GM21529 (cell line): ENCODE measurements around the gene TUBB1.

Source experiments
- ATAC-seq: cut with Tn5 transposase; IDR thresholded peaks from one replicate; pipeline ENCODE4 v1.9.1; 2021; ENCODE audit not compliant: unreplicated experiment

Gene TUBB1

DNA sequence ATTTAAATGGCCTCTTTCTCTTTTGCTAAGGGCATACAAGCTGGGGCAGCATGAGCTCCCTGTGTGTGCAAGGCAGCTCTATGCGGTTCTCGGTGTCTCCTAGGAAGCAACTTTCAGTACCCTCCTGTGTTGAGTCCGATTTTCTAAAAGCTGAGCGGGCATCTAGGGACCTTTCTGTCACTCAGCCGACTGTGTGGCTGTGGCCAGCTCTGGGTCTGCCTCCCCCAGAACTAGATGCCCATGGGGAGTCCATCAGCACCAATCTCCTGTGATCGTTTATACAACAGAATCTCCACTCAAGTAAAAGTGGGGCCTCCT is 30.7 kb upstream of the TUBB1 start:
- no peak for ATAC-seq

GRCh38 chr20:58989196-58989595 is 30.0 kb upstream of the TUBB1 start:
- no peak for ATAC-seq

GRCh38 chr20:58990651-58991445 is 28.4 kb upstream of the TUBB1 start:
- ATAC-seq: no peak

DNA sequence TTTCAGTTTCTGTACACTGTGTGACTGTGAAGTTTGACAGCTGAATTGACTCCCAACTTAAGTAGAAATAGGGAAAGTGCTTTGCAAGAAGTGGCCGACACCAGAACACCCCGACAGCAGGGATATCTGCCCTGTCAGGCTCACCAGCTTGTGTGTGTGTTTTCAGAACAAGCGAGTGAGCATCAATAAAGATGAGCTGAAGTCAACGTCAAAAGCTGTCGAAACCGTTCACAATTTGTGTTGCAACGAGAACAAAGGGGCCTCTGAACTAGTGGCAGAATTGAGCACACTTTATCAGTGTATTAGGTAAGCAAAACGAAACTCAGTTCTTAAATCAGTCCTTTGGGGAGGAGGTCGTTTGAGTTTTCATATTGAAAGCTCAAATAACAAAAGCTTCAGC is 27.5 kb upstream of the TUBB1 start:
- no peak for ATAC-seq

DNA sequence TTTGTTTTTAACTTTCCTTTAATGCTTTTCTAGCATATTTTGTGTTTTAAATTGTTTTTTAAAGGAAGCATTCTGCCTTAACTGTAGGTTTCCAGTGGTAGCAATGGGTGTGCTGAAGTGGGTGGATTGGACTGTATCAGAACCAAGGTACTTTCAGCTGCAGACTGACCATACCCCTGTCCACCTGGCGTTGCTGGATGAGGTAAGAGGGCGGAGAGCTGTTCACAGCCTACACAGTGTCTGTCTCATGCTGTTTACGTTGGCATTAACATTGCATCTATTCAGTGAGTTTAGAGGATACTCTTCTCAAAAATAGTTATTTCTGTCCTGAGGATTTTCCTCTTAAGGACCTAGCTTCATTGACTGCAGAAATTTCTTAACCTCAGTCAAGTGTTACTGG is 26.3 kb upstream of the TUBB1 start:
- no peak for ATAC-seq

DNA sequence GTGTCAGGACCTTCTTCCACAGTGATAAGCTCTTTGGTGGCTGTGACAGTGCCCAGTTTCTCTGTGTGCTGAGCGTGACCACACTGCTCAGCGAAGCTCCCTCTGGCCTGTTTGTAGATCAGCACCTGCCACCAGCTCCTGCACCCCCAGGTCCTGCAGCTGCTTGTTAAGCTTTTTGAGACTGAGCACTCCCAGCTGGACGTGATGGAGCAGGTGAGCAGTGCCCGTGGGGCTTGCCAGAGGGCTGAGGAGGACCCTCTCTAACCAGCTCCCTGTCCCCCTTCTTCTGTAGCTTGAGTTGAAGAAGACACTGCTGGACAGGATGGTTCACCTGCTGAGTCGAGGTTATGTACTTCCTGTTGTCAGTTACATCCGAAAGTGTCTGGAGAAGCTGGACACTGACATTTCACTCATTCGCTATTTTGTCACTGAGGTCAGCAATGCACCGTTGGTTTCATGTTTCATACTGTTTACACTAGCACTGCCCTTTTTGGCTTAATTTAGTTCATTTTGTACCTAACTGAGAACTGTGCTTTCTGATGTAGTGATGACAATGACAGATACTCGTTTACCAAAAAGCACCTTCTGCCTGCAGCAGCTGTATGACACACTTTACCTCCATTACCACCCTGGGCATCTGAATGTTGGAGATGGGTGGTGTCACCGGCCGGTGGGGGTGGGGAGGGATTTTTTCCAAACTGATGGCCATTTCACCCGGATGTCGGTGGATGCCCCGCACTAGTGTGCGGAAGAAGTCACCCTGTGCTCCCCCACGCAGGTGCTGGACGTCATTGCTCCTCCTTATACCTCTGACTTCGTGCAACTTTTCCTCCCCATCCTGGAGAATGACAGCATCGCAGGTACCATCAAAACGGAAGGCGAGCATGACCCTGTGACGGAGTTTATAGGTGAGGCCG is 25.6 kb upstream of the TUBB1 start:
- ATAC-seq: no peak

DNA sequence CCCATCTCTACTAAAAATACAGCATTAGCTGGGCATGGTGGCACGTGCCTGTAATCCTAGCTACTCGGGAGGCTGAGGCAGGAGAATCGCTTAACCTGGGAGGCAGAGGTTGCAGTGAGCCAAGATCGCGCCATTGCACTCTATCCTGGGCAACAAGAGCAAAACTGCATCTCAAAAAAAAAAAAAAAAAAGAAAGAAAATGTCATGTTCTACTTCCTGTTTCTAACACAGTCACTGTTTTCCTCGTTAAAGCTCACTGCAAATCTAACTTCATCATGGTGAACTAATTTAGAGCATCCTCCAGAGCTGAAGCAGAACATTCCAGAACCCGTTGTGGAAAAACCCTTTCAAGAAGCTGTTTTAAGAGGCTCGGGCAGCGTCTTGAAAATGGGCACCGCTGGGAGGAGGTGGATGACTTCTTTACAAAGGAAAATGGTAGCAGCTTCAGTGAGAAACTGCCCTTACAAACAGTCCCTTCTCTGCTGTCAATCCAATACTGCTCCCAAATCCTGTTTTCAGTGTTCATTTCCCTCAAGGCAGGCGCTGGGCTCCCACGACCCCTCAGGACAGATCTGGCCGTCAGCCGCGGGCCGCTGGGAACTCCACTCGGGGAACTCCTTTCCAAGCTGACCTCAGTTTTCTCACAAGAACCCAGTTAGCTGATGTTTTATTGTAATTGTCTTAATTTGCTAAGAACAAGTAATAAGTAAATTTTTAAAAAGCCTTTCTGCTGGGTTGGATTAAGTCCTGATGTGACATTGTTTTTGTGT is 24.7 kb upstream of the TUBB1 start:
- ATAC-seq: no peak

GRCh38 chr20:58995461-58996225 is 23.6 kb upstream of the TUBB1 start:
- no peak for ATAC-seq

DNA sequence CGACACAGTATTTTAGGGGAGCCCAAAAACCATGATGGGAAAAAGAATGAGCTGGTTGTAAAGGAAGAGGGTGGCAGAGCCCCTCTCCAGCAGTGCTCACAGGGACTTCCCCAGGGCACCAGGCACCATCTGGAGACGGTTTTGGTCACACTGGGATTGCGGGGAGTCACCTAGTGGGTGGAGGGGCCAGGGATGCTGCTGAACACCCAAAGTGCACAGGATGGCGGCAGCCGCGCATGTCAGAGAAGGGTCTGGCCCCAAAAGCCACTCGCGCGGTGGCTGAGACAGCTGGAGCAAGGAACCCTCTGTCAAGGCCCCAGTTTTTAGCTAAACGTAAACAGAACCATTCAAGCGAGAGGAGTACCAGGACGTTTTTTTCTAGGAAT is 23.0 kb upstream of the TUBB1 start:
- ATAC-seq: no peak

DNA sequence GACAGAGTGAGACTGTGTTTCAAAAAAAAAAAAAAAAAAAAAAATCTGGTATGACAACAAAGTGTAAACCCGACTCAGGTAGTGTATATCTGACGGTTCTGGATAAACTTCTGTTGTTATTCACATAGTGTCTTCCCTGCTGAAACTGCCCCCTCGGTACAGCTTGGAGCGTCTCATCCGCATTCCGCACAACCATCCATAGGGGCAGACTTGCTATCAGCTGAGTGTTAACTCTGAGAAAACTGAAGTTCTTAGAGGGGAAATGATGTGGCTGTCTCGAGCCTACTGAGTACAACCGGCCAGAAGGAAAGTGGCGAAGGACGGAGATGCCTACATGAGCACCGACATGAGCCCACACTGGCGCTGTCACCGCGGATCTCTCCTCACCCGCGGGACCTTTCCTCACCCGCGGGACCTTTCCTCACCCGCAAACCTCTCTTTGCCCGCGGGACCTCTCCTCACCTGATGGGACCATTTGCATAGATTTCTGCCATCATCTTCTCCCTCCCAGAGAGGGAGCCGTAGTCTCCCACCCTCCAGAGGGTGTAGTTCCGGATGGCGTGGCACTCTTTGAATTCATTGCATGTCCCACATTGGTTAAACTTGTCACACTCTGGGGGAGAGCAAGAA is 22.0 kb upstream of the TUBB1 start:
- no peak for ATAC-seq

DNA sequence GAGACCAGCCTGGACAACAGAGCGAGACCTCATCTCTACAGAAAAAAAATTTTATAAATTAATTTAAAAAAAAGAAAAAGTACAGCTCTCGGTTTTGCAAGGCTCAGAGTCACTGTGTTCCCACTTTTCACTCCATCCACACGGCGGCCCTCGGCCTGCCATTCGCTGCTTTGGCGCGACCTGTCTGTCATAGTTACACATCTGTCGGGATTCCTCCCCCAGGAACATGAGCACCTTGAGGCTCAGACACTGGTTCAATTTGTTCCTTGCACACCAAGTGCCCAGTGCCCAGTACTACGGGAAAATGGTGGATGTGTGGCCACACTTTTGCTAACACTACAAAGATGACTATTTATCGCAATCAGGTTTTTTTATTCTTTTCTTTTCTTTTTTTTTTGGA is 20.6 kb upstream of the TUBB1 start:
- no peak for ATAC-seq

DNA sequence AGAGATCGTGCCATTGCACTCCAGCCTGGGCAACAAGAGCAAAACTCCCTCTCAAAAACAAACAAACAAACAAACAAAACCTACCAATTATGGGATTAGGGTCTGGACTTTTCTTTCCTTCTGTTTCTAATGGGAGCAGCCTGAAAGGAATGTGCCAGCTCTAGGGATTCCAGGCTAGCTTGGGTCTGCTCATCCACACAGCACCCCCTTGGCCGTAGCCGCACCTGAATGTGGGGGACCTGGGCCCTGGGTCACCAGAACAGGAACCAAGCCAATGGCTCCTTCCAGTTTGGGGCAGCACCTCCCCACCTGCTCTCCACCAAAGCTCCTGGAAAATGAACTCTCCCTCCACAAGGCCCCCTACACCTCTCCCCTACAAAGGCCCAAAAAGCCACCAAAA is 18.9 kb upstream of the TUBB1 start:
- no peak for ATAC-seq

DNA sequence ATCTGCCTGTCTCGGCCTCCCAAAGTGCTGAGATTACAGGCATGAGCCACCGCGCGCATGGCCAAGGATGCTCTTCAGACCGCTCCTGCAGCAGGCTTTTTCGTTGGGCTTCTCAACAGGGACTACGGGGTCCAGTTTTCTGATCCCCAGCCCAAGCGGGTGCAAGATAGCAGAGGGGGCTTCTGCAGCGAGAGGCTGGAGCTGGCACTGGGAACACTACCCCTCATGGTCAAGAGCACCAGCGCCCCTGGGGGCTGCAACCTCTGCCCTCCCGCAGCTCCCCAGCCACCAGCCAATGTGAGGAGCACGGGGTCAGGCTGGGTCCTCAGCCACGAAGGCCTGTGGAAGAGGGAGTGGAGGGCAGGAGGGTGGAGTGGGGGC is 18.2 kb upstream of the TUBB1 start:
- no peak for ATAC-seq

DNA sequence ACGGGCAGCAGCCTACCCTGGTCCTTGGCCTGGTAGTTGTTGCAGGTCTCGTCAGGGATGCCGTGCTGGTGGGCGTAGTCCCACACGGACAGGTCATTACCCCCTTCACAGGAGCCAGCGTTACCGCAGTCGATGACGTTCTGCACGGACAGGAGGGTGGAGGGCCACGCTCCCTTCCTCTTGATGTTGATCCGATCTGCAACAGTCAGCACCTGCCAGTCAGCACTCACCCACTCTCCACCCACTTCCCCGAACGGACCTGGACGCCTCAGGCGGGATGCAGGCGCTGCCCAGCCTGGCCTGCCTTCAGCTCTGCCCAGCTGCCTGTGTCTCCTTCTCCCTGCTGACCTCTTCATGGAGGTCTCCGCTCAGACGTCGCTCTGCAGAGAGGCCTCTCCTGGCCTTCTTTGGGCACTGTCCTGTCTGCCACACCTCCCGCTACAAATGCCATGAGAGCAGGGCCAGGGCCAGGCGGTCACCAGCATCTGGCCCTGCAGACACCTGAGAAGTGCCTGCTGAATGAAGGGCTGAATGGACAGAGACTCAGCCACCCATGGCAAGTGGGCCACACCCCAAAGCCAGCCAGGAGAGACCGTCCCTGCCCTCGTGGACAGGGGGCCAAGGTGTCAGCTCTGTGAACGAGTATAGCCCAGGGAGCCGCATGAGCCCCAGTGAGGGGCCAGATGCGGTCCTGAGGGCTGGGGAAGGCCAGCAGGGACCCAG is 17.6 kb upstream of the TUBB1 start:
- ATAC-seq: no peak

GRCh38 chr20:59002388-59002787 is 16.8 kb upstream of the TUBB1 start:
- ATAC-seq: no peak

DNA sequence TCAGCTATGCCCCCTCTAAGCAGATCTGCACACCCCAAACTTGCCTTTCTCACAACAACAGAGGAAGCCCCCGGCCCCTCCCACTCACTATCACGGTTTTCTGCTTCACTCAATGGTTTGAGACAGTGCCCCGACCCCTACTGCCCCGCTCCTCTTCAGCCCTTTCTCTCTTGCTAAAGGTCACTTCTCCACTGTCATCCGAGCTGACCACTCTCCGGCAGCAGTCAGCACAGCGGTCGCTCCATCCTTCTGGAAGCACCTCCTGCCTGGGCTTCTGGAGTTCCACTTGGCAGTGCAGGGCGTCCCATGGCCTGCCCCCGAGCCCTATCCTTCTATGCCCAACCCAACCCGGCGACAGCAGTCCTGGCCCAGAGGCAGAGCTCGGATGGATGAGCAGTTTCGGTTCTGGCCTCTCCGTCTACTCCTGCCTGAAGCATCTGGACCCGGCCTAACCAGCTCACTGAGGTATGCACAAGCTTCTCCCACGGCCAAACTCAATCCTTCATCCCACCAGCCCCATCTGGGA is 16.3 kb upstream of the TUBB1 start:
- no peak for ATAC-seq

- ATAC-seq: no peak
Observed at GRCh38 chr20:59003836-59004492, 15.3 kb upstream of the TUBB1 start.

- ATAC-seq: no peak
Observed at GRCh38 chr20:59004493-59004762, 14.8 kb upstream of the TUBB1 start.

DNA sequence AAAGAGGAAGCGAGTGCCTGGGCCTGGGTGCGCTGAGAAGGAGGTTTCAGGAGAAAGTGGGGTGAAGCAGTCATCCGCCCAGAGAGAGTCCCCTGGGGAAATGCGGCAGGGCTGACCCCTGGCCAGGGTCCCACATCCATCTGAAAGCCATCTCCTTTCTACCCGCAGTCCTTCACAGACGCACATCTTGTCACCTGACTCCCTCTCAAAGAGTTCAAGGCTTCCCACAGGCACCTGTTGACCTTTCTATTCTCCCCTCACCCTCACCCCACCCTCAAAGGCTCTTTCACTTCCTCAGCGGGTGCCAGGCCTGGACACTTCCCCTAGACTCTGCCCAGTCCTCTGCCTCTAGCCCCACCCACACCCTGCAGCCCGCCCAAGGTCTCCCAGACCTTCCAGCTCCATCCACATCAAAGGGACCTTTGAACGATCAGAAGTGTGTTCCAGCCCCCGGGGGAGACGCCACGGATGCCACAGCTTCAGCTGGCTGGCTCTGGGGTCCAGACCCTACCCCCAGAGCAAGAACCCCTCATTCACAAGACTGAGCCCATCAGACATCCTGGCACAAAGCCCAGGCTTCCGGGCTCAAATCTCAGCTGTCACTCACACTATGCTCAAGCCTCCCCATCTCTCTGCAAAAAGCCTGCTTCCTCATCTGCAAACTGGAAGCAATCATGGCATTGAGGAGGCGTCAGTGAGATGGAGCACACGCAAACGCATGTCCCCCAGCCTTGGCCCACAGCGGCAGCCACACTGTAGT is 14.3 kb upstream of the TUBB1 start:
- ATAC-seq: peak; percentile 59
